Omental fat pad (tissue), 4 donors: Measurements from ENCODE around the gene TPRX1. TPM values are rescaled to one million over a fixed set of nuclear protein-coding genes. Genes with fewer than 3 reads are reported as not detected.
A peak's percentile ranks its signal among the peaks of the same experiment; 100 is the strongest.
"Not testable (repeated sequence)": the region's sequence is repeated elsewhere in the genome, so short reads cannot be mapped to it uniquely, and the experiment has no call there.

ENCODE experiments used
- ATAC-seq: fragments of 150-250 bp; one replicate; pipeline ENCODE4 v1.9.1; 2016; ENCODE audit warnings: mild to moderate bottlenecking, moderate library complexity; ENCODE audit not compliant: low FRiP score
- DNase-seq: peaks from one replicate; pipeline ENCODE4 v3.0.0-alpha.2; 2019; ENCODE audit warnings: low spot score
- CTCF ChIP-seq, 3 donors: fragments of 450-650 bp; IDR thresholded peaks; one replicate each; pipeline ENCODE4 v1.5.1; 2016 to 2017; ENCODE audit warnings: antibody characterized with exemption in 3 of 3, mild to moderate bottlenecking in 3 of 3, moderate library complexity in 2 of 3
- total RNA-seq, 4 donors: library from RNA; depleted of rRNA; stranded (reverse); fragments of >200 nt; gene quantifications; one replicate each; pipeline ENCODE4 v1.1.0, GENCODE V29; 2016

Gene TPRX1
- total RNA-seq, 4 donors from 2014 or later, result not detected

DNA sequence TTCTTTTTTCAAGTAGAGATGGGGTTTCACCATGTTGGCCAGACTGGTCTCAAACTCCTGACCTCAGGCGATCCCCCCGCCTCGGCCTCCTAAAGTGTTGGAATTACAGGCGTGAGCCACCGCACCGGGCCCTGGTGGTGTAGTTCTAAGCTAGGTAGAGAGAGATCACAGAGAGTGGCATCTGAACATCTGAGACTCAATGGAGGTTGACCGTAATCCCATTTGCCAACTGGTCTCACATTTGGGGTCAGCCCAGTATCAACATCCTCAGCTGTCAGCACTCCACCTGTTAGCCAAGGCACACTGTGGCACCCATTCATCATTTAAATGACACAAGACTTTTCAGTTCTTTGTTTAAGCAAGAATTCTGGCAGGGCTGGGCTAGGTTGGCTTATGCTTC lies 17.8 kb downstream of the TPRX1 start:
- DNase-seq, result no peak
- no peak for ATAC-seq
- no peak for TF ChIP-seq CTCF (IDR thresholded peaks at IDR 0.05)

GRCh38 chr19:47781590-47782262 lies 22.6 kb downstream of the TPRX1 start:
- DNase-seq (no peak), ATAC-seq (no peak)
- no peak for TF ChIP-seq CTCF (IDR thresholded peaks at IDR 0.05)

DNA sequence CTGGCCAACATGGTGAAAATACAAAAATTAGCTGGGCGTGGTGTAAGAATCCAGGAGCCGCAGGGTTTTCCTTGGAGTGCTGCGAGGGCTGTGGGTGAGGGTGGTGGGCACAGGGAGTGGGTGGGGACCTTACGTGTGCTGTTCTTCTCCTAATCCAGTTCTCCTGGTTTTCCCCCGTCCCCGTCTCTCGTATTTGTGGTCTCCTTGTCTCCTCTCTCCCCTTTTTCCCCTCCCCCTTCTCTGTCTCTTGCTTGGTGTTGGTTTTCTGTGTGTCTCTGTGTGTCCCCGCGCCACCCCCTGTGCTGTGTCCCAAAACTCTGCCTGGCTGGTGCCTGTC lies 24.2 kb downstream of the TPRX1 start:
- DNase-seq (no peak), ATAC-seq (no peak)
- TF ChIP-seq CTCF (IDR thresholded peaks at IDR 0.05), result no peak

DNA sequence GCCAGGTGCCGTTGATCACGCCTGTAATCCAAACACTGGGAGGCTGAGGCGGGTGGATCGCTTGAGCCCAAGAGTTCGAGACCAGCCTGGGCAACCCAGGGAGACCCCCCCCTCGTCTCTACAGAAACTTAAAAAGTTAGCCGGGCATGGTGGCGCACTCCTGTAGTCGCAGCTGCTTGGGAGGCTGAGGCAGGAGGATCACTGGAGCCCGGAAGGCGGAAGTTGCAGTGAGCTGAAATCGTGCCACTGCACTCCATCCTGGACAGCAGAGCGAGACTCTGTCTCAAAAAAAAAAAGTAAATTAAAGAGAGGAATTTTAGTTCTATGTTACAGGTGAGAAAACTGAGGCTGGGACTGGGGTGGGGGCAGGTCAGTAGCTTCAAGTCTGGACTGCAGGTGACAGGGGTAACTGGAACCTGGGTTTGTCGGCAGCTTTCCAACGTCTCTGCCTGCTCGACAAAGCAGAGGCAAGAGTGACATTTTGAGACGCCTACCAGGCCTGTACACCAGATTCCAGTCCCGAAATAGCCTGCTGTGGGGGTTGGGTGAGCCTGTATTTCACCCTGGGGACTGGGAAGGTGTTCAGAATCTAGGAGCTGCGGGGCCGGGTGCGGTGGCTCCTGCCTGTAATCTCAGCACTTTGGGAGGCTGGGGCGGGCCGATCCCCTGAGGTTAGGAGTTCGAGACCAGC lies 24.7 kb downstream of the TPRX1 start:
- ATAC-seq, result no peak
- TF ChIP-seq CTCF (IDR thresholded peaks at IDR 0.05), result no peak
- DNase-seq, result no peak

- DNase-seq (no peak), ATAC-seq (peak; percentile 9)
- TF ChIP-seq CTCF (IDR thresholded peaks at IDR 0.05), result no peak
These were observed 25.4 kb downstream of the TPRX1 start for GRCh38 chr19:47778954-47779351.

DNA sequence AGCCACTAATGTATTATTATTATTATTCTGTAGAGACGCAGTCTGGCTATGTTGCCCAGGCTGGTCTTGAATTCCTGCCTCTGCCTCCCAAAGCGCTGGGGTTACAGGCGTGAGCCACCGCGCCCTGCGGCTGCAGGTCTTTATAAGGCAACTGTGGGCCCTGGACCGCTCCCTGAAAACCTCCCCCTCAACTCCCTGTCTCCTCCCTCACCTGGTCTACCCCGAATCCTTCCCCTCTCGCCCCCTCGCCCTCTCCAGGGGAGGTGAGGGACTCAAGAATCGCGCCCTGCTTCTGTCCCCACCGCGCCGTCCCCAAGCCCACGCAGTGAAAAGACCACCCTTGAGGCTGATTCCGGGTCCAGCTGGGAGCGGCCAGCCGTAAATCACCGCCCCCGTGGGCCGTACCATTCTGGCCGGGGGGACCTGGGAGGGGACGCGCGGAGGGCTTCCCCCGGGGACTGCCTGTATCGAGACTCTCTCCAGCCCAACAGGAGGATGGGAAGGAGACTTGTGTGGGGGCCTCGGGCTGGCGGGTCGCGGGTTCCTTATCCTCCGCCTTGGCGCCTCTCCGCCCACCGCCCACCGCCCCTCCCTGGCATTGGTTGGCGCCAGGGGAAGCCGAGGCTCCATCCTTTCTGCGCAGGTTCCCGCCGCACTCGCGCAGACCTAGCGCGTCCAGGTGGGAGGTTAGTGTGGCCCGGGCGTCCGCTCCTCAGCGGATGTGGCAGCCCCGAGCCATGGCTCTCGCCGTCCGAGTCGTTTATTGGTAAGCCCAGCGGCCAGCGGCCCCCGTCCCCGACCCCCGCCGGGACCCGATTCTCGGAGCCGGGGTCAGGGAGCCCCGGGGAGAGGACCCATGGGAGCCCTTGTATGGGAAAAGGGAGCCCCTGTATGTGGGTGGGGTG lies 26.1 kb downstream of the TPRX1 start, which contains the start of gene SELENOW:
TSS of gene SELENOW (plus strand) at position 655 of the 905 bp plus-strand sequence. CDS start at position 738, 83 bp downstream.
- TF ChIP-seq CTCF (IDR thresholded peaks at IDR 0.05), result no peak
- ATAC-seq (peak; percentile 85), DNase-seq (no peak)

DNA sequence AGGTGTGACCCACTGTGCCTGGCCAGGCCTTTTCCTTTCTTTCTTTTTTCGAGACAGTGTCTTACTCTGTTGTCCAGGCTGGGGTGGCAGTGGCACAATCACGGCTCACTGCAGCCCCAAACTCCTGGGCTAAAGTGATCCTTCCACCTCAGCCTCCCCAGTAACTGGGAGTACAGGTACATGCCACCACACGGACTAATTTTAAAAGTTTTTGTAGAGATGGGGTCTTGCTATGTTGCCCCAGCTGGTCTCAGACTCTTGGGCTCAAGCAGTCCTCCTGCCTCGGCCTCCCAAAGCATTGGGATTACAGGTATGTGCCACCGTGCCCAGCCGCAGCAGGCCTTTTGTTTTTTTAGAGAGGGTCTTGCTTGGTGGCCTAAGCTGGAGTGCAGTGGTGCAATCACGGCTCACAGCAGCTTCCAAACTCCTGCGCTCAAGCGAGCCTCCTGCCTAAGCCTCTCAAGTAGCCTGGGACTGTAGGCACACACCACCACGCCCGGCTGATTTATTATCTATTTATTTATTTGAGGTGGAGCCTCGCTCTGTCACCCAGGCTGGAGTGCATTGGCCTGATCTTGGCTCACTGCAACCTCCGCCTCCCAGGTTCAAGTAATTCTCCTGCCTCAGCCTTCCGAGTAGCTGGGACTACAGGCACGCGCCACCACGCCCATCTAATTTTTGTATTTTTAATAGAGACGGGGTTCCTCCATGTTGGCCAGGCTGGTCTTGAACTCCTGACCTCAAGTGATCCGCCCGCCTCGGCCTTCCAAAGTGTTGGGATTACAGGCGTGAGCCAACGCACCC lies 26.9 kb downstream of the TPRX1 start:
- ATAC-seq, DNase-seq: not testable (repeated sequence)
